Stimulated activated CD8-positive, alpha-beta memory T cell treated with anti-CD3 and anti-CD28 coated beads, Interleukin-7, amount 100 ng/mL, for 24 hours (primary cell): ENCODE measurements around the gene ADD2.

Experiments used
- DNase-seq: peaks from one replicate; pipeline ENCODE4 v3.0.0-alpha.2; 2020; ENCODE audit warnings: low read depth

ADD2 gene

DNA sequence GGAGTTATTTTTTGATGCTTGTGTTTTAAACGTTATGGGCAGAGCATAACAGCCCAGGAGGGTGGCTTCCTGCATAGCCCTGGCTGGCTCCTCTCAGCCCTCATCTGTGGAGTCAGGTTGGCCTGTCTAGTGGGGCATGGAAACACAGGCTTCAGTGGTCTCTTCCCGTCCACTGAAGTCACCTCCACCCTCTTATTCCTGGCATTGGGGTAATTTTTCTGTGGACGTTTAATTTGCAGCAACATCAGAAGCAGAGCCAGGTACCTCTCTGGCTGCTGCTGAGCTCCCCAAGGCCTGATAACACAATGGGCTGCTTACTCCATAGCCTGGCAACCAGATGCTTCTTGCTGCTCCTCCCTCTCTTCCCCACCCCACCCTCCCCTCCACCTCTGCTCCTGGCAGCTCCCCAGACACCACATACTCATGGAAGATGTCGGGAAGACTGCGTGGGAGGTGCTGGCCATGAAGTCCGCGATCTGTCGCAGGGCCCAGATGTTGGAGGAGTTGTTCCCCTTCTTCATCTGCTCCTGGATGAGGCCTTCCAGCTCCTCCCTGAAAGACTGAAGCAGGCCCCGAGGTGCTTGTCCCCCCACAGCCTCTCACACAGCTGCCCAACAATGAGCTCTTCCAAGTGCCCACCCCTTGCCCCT lies 64.0 kb downstream of the ADD2 start:
- DNase-seq: no peak

DNA sequence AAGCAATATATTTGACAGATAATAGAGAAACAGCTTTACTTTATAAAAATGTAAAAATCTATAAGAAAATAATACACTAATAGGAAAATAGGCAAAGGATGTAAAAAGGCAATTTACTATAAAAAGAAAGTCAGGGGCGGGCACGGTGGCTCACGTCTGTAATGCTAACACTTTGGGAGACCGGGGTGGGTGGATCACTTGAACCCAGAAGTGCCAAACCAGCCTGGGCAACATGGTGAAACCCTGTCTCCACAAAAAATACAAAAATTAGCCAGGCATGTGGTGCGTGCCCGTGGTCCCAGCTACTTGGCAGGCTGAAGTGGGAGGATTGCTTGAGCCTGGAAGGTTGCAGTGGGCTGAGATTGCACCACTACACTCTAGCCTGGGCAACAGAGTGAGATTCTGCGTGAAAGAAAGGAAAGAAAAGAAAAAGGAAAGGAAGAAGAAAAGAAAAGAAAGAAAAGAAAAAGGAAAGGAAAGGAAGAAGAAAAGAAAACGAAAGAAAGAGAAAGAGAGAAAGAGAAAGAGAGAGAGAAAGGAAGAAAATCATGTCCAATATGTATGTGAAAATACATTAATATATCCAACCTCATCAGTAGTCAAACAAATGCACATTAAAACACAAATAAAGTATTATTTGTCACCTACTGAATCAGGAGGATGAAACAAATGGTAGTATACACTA lies 65.1 kb downstream of the ADD2 start:
- no peak for DNase-seq

DNA sequence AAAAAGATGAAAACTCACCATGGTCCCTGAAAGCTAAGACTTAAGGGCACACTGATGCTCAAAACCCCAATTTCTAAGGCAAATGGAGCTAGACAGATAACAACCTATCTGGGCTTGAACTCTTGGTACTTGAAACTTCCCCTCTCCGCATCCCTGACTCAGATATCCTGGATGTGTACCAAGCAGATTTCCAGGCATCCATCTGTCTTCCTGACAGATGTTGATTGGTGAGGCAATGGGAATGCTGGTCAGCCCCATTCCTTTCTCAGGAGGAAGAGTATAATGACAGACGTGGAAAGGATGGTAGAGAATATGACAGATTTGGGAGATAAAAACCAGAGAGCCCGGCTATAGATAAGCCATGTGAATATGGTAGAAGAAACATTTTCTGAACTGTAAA lies 69.2 kb downstream of the ADD2 start:
- no peak for DNase-seq

DNA sequence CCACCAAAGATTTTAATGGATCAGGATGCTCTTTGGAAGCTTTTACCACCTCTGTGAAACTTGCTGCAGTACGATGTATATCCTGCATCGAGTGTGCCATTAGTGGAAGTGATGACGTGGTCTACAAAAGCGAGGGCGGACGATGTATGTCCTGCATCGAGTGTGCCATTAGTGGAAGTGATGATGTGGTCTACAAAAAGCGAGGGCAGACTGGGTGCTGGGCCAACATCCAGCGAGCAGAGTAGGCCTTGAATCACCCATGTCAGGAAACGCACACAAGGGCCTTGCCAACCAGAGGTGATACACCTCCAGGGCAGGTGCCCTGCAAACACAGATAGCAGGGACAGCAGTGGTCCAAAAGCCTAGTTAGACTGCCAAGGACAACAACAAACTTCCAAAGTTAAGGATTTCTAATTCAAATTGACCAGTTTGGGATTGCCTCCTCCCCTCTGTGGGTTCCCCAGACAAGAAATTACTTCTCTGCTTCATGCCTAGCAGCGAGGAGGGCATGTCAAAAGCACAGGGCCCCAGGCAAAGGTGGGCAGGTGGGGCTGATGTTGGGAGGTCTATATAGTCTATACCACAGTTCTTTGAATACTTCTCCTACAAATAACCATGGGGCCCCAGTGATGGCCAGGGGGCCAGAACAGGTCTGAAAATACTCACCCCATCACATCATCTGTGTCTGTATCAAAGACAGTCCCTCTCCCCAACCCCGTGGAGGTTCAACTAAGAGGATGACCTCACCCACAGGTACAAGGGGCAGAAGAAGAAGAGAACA lies 70.2 kb downstream of the ADD2 start:
- no peak for DNase-seq

DNA sequence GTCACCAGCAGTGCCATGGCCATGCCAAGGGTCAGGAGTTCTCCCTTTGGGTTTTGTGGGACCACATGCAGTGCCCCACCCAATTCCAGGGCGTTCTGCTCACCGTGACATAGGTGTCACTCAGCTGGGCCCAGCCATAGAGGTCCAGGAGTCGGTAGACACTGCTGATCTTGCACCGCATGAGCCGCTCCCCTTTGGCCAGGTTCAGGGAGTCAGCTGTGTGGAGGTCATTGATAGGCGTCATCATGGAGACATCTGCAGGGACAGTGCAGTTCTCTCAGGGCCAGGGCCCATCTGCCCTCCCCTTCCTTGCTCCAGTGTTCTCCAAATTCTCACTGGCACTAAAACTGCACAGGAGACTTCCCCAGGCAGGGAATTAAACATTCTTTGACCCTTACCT lies 71.9 kb downstream of the ADD2 start:
- no peak for DNase-seq

DNA sequence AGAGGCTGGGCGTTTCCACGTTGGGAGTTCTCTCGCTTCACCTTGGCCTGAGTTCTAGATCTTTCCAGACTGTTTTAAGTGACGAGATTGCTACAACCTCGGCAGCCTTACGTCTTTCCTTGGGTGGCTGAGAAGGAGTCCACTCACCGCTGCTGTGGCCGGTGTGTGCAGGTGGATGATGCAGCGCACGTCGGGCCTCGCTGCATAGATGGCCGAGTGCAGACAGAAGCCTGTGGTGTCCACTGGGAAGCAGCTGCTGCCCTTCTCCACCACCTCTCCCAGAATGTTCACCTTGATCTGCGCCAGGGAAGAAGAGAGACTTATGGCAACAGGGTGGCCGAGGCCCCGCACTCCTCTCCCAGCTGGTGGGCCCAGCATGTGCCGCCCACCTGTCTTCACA lies 75.7 kb downstream of the ADD2 start:
- DNase-seq: no peak

DNA sequence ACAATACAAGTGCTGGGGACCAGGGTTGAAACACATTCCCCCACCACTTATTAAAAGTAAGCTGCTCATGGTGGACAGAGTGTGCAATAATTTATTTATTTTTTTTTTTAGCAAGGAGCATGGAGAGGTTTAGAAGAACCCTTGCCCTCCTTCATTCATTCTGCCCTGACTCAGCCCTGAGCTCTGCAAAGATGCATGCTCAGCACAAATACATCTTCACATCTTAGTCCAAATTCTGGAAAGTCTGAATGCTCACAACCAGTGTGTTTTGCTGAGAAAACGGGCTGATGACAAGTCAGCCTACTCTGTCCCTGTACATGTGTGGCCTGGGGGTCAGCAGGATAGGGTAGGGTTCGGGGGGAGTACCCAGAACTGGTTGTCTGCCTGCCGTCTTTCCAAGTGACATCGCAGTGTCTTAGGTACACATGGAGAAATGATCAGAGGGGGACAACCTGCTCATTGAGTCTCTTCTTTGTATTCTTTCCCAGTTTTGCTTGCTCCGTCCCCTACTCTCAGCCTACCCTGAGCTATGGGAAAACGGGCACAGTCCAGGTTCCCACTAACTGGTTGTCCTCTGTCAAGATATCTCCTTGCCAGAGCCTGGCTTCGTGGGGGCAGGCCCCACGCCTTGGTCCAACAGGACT lies 76.4 kb downstream of the ADD2 start:
- DNase-seq: no peak

DNA sequence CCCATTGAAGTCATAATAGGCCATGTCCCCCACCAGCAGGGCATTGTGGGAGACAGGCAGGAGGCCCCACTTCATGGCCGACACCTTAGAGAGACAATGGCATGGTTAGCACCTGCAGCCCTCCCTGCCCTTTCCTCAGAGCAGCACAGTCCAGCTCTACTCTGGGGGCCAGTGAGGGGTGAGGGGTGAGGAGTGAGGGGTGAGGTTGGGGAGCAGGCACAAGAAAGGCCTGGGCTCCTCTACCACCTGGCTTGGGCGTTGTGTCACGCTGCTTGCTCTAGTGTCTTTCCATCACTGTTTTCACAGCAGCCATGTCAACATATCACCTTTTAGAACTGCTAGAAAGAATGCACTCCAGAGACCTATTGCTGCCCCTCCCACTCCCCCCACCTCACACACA lies 77.2 kb downstream of the ADD2 start:
- no peak for DNase-seq

DNA sequence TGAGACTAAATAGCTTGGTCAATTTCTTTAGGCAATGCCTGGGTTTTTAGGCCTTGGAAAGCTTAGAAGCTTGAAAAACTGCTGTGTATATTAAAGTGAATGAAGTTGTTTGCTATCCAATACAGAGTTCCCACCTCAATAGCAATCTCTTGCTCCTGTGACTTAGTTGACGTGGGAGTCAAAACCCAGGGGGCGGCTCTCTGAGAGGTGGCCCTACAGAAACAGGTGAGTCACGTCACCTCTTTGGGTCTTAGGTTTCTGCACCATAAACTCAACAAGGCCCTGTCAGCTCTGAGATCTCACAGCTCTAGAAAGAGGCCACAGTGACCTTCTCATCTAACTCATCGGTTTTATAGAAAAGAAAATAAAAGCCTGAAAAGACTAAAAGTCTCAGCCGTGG lies 79.6 kb downstream of the ADD2 start:
- no peak for DNase-seq

DNA sequence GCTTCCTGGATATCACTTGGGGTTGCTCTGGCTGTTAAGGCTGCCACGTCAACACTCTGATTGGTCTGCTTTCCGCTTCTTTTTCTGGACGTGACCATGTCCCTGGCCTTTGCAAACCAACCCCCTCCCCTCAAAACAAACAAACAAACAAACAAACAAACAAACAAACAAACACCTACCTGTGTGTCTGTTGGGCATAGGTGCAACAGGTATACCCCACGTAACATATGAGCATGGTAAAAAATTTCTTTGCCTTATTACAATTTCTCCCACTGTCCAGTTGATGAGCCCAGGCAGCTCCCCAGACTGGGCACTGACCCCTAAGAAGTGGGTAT lies 80.6 kb downstream of the ADD2 start:
- DNase-seq: no peak

DNA sequence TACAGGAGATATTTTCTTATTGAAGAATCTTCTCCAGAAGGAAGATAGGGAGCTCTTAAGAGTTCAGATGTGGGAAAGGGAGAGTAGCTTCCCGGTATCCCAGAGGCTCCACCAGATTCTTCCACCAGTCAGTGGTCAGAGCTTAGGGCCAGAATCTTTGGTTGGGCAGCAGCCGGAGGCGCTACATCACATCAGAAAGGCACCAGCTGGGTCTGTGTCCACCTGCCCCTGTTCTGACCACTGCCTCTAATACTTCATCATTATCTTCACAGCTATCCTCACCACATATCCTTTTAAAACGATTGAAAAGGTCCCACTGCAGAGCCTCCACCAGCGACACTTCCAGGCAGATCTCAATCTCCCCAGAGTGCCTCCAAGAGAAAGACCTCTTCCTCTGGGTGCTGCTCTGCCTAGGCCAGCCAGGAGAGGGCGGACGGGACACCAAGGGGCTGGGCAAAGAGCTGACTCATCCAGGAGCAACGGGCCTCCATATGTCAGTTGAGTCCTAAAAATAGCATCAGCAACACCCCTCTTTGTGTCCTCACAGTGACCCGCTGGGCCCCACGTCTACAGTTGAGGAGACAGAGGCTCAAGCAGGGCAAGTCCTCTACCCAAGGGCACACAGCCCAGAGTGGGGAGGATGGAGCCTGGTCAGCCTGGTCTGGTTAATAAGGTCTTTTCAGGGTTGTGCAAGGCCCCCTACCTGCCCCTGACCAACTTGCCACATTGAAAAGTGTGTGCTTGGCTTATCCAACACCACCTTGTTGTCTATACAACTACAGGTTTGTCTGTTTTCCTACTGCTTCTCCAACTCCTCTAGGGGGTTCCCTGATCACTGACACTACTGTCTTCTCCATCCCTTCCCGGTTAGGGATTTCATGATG lies 81.2 kb downstream of the ADD2 start:
- no peak for DNase-seq

DNA sequence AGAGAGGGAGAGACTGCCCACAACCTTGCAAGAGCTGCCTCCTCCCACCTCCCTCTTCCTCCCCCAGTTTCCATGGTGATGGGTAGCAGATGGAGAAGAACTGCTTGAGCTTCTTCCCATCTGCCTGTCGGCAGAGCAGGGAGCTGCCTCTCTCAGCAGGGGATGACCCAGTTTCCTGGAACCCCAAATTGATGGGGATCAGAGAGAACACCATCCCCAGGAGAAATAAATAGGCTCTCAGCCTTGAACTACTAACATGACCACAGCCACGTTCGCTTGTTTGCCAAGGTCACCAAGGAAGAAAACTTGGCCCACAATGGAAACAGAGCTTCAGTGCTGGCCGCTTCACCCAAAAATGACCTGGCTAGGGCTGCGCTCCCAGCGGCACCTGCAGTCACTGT lies 82.2 kb downstream of the ADD2 start:
- DNase-seq: no peak

DNA sequence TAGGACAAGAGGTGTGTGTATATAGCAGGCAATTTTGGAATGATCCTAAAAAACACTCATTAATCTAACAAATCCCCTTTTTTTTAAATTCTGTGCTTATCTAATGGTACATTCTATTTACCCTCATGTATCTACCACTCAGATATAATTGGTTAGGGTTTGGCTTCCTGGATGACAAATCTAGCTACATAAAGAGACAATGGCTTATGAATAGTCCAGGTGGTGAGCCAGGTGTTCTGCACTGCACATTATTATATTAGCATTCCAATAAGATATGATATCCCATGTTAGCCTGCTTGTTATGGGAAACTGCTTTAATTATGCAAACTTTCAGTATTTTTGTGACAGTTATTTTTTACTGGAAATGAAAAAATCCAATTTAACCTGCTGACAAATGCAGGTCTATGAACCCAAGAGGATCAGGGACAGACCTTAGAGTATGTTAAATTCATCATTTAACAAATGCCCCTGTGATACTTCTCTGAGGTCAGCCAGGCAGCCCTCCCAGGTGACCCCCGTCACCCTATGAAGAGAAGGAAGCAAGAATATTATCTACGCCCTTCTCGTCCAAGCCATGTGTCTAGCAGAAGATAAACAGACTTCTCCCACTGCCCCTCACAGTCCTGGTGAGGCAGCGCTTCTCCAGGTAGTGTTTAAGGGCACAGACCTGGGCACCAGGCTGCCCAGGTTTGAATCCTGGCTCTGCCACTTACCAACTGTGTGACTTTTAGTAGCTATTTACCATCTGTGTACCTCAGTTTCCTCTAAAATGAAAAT lies 83.0 kb downstream of the ADD2 start:
- DNase-seq: no peak

DNA sequence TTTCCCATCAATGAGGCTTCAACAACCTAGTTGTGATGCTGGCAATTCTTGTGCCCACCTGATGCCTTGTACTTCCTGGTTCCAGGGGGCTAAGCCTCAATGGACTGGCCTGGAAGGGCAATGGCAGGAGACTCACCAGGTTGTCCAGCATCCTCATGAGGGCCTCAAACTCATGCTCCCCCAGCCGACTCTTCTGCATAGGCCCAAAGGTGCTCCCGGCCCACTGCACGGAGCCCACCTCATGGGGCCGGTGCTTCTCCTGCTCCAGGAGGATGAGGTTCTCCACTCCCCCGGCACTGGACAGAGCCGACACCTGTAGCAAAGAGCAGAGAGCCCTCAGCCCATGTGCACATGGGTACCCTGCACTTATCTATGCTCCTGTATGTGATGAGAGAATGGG lies 84.5 kb downstream of the ADD2 start:
- DNase-seq: no peak

DNA sequence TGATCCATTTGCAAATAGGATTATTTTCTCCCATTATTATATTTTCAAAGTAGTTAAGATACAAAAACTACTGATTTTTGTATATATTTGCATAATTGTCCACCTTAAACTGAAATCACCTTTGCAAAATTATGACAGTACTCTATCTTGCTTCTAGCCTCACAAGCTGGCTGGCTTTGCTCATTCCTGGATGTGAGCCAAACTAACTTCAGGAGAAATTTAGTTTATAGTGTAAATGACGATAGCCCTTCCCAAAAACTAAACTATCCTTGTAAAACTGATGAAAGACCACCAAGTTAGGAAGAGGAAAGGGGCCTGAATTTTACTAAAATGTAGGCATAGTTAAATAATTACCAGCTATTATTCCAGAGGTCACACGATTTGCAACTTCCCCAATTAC lies 87.3 kb downstream of the ADD2 start:
- no peak for DNase-seq

DNA sequence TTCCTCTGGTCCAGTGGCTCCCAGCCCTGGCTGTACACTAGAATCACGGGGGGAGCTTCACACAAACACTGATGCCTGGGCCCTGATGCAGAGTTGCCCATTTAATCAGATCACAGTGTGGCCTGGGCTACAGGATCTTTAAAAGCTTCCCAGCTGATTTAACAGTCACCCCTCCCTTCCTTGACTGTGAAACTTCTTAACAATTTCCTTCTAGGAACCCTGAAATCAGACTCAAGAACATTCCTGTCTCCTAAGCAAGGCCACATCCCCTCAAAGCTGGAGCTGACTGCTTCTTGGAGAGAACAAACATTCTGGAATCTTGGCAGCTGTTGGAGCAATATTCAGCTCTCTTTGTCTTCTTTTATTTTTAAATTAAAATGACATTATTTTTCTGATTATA lies 88.7 kb downstream of the ADD2 start:
- DNase-seq: no peak

DNA sequence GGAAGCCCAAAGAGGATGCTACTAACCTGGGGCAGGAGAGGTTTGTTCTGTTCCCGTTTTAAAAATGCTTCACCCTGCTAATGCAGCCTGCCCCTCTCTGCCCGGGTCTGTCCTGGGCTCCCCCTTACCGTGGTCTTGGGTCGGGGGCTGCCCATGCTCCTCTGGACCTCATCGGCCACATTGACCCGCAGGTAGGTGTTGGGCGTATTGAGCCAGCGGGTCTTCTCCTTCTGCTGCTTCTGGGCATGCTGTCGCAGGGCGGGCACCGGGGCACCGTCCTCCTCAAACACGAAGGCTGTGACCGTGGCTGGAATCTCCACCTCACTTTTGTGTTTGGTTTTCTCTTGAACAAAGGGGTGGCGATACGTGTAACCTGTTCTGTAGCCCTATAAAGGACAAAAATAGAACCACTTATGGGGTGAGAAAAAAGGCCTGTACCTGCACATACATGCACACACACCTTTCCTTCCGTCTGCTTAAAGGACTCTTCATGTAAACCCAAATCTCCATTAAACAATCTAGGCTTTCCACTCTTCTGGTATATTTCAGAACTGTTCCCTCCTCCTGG lies 89.3 kb downstream of the ADD2 start:
- DNase-seq: no peak

DNA sequence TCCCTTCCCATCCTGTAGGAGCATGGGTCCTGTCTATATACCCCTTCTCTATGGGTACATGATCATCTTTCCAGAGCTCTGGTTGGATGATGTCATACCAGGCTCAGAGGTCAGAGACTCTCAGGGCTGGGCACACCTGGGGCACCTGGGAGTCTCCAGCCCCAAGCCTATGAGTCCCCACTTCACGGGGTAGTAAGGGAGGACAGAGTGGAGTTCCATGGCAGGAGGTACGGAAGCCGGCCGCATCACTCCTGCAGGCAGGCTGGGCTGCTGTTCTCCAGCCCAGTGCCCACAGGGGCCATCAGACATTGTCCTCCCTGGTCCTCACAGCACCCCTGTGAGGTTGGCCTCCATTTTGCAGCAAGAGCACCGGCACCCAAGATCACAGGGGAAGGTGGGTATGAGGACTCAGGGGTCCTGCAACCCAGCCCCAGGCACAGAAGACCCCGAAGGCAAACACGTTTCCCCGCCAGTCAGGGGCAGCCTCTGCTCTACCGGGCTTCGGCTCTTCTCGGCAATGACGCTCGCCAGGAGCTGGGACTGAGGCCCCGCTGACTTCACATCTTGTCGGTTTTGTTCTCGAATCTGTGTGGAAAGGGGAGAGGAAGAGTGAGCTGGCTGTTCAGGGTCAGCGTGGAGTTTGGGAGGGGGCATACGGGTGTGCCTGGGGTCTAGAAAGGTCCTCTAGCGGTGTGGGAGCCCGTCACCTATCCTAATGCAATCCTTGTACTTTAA lies 91.5 kb downstream of the ADD2 start:
- no peak for DNase-seq

DNA sequence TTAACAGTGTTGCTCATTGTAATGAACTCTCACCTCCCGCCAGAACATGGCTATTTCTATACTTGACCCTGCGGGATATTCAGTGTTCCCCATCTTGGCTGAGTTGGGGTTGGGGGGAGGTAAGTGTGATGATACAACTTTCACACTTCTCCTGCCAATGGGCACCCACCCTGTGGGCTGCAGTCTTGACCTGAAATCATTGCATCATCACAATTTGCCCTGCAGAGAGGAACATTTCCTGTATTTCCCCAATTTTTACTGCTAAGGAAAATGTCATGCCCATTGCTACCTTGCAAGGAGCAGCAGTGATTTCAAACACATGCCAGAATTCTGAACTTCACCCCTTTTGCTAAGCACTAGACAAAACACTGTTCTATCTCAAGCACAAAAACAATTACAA lies 92.1 kb downstream of the ADD2 start:
- DNase-seq: no peak
